ENCODE results near the gene TMEM138.
"Not testable (repeated sequence)": the region's sequence is repeated elsewhere in the genome, so short reads cannot be mapped to it uniquely, and the experiment has no call there.

The TMEM138 gene

DNA sequence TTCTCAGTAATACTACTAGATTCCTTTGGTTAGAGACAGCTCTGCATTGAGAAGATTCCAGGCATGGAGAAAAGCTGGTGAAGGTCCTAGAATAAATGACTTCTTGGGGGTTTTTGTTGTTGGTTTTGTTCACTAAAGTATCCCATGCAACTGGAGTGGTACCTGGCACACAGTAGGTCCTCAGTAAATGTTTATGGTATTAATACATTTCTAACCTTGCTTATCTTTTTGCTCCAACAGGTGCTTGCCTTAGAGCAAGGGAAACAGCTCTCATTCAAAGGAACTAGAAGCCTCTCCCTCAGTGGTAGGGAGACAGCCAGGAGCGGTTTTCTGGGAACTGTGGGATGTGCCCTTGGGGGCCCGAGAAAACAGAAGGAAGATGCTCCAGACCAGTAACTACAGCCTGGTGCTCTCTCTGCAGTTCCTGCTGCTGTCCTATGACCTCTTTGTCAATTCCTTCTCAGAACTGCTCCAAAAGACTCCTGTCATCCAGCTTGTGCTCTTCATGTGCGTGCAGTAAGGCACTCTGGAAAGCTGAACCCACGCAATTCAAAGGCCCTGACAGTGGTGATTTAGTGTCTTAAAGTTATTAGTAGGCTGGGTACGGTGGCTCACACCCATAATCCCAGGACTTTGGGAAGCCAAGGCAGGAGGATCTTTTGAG lies 2.0 kb downstream of the TMEM138 start:
- DNase-seq (ENCODE audit: low read depth in 2 of 2): no peak

DNA sequence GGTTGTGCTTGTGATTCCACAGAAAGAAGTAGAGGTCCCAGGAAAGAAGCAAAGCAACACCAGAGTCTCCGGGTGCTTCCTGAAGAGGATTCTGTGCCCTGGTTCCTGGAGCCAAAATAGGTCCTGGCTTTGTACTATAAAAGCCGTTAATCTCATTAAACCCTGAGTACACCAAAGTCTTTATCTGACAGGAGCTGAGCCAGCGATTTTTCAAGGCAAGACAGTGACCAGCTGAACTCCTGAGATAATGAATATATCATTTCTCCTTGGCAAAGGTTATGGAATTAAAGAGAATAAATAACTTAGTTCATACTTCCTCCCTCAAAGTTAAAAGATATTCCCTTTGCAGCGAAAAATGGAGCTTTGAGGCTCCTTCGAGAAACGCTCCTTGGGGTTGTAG lies 5.2 kb downstream of the TMEM138 start:
- DNase-seq (ENCODE audit: low read depth in 2 of 2): no peak

DNA sequence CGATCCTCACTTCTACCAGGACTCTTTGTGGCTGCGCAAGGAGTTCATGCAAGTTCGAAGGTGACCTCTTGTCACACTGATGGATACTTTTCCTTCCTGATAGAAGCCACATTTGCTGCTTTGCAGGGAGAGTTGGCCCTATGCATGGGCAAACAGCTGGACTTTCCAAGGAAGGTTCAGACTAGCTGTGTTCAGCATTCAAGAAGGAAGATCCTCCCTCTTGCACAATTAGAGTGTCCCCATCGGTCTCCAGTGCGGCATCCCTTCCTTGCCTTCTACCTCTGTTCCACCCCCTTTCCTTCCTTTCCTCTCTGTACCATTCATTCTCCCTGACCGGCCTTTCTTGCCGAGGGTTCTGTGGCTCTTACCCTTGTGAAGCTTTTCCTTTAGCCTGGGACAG lies 6.5 kb downstream of the TMEM138 start:
- no peak for DNase-seq (ENCODE audit: low read depth in 2 of 2)

DNA sequence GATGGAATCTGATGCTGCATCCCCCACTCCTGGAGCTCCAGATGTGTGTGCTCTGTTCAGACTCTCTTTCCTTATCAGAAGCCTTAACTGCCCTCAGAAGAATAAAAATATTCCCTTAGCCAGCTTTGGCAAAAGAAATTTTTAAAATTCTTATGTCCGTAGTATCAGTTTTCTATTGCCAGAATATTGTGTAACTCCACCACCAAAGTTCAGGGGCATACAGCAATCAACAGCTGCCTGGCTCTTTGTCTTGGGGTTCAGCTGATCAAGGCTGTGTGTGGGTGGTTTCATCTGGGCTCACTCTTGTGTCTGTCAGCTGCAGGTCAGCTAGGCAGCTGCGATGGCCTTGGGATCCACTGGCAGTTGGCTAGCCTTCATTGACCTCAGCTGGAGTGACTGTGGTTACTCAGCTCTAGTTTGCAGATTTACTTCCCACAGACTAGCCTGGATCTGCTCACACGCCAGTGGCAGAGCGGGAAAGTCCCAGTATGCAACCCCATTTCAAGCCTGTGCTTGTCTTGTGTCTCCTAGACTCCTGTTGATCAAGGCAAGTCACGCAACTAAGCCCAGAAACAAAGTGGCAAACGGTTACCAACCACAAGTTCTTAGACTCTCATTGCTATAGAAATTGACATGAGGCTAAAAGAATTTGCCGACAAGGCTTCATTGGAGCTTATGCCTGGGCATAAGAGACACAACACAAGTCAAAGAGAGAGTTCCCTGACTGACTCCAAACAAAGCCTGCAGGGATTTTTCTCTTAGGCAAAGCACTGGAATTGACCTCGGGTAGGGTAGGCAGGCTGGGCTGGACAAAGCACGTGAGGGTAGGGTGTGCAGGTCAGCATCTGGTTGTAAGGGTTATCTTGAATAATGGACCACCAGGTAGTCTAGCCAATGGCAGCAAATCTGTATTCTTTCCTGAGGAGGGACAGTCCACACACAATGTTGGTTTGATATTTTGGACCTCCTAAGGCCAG lies 7.5 kb downstream of the TMEM138 start:
- DNase-seq (ENCODE audit: low read depth in 2 of 2): no peak

DNA sequence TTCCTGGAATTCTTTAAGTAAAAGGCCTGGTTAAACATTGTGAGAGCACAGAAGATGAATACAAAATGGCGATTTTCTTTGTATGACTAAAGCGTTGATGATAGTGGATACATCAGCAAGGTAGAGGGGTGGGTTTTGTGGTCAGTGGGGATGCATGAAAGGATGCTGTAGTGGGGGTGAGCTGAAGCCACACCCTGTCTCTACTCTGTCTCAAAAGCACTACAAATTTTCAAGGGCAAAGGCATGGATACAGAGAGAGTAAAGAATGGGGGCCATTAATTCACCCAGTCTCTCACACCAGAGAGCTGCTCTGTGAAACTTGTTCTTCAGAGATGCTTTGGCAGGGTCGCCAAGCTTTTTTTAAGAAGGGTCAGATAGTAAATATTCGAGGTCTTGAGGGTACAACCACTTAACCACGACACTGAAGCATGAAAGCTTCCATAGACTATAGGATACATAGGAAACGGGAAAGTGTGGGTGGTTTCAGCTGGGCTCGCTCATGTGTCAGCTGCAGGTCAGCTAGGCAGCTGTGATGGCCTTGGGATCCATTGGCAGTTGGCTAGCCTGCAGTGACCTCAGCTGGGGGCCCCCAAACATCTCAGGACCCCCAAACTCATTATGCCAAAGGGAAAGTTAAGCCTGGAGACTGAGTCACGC lies 8.3 kb downstream of the TMEM138 start:
- no peak for DNase-seq (ENCODE audit: low read depth in 2 of 2)

DNA sequence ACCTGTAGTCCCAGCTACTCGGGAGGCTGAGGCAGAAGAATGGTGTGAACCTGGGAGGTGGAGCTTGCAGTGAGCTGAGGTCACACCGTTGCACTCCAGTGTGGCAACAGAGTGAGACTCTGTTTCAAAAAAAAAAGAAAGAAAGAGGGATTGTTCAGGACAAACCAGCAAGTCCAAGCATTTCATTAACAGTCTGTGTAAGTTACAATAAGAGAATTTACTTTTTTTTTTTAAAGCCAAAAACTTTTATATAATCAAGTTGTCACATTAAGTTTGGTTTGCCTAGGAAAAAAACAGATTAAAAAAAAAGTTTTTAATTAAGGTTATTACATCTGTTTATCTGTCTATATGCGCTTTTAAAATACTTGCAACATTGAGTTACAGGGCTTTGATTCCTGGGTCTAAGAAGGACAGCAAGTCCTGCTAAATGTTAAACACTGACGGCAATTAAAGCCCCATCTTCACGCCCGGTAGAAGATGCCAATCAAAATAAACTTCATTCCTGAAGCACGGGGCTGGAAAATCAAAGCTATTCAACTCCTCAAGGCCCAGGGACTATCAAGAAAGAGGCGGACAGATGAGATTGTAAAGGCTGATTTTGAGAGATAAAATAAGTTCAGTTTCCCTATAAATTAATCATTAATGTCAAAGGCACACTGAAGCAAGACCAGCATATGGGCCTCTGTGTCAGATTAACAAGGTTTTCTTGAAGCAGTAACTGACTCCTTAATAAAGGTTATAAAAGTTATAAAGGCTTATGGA lies 10.7 kb downstream of the TMEM138 start:
- no peak for DNase-seq (ENCODE audit: low read depth in 2 of 2)

DNA sequence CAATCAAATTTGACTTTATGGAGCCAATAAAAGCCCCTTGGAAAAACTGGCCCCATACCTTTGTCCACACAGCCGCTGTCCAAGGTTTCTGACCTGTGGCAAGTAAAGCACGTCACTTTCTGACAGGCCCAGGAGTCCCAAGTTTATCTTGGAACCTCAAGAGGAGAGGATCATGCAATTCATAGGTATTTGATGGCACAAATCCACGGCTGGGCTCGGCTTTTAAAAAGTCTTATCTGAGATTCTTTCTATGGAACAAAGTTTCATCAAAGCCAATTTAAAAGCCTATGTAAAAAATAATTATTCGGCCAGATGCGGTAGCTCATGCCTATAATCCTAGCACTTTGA lies 13.6 kb downstream of the TMEM138 start:
- DNase-seq (ENCODE audit: low read depth in 2 of 2): no peak

DNA sequence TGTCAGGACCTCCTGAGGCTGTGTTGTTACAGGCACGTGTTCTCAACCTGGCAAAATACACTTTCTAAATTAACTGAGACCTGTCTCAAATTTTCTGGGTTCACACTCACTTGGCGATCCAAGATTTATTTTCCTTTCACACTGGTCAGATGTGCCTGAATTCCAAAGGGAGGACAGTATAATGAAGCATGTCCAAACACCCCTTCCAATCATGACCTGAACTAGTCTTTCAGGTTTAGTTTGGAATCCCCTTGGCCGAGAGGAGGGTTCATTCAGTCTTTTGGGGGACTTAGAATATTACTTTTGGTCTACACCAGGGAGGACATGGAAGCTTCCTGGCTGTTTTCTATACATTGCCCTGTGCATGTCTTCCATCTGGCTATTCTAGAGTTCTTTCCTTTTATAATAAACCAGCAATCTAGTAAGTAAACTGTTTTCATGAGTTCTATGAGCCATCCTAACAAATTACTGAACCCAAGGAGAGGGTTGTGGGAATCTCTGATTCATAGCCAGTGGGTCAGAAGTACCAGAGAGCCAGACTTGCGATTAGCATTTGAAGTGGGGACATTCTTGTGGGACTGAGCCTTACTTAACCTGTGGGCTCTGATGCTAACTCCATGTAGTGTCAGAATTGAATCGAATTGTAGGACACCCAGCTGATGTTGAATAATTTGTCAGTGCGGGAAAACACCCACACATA lies 15.4 kb downstream of the TMEM138 start:
- DNase-seq (ENCODE audit: low read depth in 2 of 2): no peak

DNA sequence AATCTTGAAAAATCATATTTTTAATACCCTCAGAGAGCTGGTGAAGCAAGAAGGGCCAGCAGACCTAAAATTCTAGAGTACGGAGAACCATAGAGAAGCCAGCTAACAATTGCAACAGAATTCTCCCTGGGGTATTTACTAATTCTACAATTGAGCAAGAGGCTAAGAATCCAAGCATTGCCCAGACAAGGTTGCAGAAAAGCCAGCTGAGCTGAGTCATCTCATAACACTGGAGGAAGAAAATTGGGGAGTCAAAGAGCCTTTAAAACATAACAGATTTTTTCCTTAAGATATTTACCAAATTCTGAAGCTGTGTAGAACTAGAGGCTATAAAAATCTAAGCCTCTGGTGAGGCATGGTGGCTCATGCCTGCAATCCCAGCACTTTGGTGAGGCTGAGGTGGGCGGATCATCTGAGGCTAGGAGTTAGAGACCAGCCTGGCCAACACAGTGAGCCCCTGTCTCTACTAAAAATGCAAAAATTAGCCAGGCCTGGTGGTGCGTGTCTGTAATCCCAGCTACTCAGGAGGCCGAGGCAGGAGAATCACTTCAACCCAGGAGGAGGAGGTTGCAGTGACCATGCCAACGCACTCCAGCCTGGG lies 16.6 kb downstream of the TMEM138 start:
- DNase-seq (ENCODE audit: low read depth in 2 of 2): no peak

DNA sequence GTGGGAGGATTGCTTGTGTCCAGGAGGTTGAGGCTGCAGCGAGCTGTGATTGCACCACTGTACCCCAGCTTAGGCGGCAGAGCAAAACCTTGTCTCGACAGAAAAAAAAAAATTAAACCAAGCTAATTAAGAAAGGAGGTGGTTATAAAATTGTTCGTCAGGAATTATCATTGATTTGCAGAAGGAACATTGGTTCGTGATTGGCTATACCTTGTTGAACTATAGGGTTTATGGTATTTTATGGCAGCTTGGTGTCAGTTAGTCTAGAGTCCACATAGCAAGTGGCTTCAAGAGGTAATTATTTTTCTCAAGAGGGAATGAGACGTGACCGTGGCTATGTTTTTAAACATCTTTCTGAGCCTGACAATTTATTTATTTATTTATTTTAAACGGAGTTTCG lies 18.7 kb downstream of the TMEM138 start:
- DNase-seq (ENCODE audit: low read depth in 2 of 2): no peak

DNA sequence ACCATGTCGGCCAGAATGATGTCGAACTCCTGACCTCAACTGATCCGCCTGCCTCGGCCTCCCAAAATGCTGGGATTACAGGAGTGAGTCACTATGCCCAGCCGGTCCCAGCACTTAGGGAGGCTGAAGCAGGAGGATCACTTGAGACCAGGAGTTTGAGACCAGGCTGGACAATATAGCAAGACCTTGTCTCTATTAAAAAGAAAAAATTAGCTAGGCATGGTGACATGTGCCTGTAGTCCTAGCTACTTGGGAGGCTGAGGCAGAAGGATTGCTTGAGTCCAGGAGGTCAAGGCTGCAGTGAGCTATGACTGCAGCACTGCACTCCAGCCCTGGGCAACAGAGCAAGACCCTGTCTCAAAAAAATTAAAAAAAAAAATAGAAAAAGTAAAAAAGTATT lies 21.7 kb downstream of the TMEM138 start:
- not testable (repeated sequence) for DNase-seq (ENCODE audit: low read depth in 2 of 2)

DNA sequence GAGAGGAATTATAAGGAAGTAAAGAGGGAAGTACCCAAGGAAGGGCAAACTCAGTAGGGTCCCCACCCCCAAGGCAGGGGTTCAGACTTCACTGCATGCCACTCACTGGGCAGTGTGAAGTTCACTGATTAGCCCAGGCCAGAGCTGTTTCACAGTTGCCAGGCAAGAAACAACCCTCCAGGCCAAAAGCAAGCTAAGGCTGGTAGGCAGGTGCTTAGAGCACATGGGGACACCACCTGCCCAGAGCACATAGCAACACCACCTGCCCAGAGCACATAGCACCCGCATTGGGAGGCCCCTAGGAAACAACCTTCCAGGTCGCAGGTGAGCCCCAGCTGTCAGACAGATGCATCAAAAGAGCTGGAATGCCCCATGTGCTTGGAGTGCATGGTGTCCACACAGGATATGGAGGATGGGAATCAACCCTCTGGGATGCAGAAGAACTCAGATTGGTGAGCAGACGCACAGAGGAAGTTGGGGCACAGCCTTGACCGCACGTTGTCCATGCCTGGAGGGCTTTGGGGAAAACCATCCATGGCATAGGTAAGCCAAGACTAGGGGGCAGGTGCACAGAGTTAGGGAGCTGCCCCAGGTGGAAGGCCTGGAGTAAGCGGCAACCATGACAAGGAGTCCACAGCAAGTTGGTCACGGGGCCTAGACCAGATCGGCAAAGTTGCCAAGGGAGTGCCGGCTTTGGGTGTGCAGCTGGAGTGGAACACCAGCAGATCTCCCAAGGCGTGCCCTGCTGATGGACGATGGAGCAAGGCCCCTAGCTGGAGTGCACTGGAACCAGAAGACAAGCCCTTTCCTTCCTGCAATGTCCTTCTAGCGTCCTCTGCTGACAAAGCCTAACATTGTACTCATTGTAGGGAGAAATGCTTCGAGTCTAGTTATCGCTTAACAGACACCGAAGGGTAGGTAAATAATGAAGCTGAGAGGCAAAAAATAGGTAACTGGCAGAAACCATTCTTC lies 22.4 kb downstream of the TMEM138 start:
- no peak for DNase-seq (ENCODE audit: low read depth in 2 of 2)

DNA sequence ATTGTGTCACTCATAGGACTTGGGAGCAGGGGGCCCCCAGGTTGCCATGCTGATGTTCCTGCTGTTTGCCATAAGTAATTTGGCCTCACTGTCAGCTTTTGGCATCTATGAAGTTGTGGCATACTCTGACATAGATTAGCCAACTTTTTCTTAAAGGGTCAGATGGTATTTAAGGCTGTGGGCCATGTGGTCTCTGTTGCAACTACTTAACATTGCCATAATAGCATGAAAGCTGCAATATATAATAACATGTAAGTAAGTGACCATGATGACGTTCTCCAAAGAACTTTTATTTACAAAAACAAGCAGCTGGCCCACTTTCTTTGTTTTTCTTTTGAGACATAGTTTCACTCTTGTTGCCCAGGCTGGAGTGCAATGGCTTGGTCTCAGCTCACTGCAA lies 28.0 kb downstream of the TMEM138 start:
- no peak for DNase-seq (ENCODE audit: low read depth in 2 of 2)

DNA sequence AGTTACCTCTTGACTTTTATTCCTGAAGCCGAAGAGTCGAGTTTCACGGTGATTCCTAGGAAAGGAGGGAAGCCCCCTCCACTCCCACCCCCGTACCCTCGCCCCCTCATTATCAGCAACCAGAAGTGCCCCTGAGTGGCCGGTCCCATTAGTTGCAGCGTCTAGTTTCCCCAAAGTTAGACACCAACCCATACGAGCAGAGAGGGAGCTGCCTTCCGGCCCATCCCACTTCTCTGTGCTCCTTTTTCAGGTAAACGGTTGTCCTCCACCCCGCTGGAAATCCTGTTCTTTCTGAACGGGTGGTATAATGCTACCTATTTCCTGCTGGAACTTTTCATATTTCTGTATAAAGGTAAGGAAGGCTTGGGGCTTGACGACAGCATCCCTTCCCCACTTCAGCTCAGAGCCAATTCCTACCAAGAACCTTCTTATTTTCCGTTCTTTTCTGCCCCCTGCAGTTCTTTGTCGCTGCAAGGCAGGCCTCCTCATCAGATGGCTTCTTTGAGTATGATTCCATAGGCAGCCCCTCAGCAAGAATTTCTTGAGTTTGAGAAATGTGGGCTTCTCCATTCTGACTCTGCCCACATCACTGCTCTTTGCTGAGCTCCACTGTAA lies 30.9 kb downstream of the TMEM138 start:
- no peak for DNase-seq (ENCODE audit: low read depth in 2 of 2)

DNA sequence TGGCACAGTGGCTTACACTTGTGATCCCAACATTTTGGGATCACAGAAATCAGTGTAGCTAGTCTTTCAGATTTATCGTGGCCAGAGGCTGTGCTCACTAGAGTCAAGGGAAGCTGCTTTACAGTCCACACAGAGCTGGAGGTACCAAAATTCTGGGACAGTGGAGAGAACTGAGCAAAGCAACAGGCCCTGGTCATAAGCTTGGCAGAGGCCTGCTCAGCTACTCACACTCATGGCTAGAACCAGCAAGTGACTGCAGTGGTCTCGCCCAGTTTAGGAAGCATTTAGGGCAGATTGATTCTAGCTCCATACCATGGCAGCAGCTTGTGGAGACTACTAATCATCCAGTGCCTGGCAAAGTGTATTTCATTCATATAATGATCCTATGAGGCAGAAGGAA lies 39.0 kb downstream of the TMEM138 start:
- DNase-seq (ENCODE audit: low read depth in 2 of 2): no peak

DNA sequence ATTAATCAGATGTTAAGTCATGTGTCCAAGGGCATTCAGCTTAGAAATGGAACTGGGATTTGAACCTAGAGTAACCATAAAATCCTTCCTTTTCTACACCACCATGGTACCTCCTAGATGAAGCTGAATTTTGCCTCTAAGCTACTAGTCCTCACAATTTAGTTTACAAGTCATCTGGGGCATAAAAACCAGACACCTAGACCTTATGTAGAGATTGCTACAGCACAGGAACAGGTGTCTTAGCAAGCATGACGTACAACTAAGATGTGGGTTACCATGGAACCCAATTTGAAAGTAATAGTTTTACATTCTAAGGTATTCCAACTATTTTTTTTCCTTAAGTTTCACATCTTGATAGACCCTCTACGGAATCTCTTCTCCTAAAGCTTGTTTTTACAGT lies 39.4 kb downstream of the TMEM138 start:
- DNase-seq (ENCODE audit: low read depth in 2 of 2): no peak

DNA sequence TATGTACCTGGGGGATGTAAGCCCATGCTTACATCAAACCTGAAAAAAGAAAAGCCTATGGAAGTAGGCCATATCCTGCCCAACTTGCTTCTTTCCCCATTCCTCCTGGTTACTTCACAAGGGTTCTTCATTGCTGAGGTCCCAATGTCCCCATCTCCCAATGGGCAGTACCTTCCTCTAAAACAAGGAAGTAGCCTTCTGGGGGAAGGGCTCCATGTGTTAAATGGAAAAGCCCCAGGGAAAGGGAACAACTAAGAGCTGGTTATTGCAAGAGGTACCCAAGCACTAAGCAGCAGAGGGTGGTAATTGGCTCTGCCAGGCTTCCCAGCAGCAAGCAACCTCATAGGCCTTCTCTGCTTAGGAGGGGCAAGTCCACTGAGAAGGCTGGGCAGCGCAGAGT lies 41.5 kb downstream of the TMEM138 start:
- DNase-seq (ENCODE audit: low read depth in 2 of 2): no peak

DNA sequence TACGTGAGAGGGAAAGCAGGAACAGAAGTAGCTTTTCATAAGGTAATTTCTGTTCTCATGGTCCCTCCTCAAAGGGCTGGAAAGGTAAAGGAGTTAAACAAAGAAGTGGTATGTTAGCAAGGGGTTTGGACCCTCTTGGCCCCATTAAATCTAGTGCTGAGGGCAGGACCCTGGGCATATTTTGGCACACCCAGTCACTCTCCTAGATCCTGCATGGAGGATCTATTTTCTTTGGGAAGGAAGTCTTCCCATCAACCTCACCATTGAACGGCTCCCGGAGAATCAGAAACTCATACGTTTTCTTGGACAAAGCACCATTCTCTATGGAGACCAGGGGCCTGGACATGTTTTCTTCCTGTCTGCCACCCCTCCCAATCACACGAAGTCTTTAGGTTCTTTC lies 41.9 kb downstream of the TMEM138 start:
- no peak for DNase-seq (ENCODE audit: low read depth in 2 of 2)

DNA sequence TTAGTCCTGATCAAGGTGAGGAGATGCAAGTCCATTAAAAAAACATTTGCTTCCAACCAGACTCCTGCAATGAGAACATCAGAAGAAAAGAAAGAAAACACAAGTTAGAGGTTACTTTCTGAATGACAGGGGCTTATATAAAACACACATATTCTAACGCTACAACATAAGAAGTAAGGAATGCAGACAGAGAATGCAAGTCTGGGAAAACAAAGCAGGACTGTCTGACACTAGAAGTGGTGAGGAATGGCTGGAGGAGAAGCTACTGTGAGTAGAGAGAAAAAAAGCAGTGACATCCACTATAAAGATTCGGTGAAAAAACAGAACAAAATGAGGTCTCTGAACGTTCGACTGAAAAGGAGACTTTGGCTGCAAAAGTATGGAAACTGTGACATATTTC lies 42.5 kb downstream of the TMEM138 start:
- no peak for DNase-seq (ENCODE audit: low read depth in 2 of 2)

Data from stimulated activated CD8-positive, alpha-beta memory T cell treated with anti-CD3 and anti-CD28 coated beads, Interleukin-7, amount 100 ng/mL, for 1 hour (primary cell).